Stimulated activated naive CD8-positive, alpha-beta T cell treated with anti-CD3 and anti-CD28 coated beads, Interleukin-15, amount 100 ng/mL, for 72 hours (primary cell): ENCODE results near the gene CWC27.
A peak's percentile ranks its signal among the peaks of the same experiment; 100 is the strongest.
"Not testable (repeated sequence)": the region's sequence is repeated elsewhere in the genome, so short reads cannot be mapped to it uniquely, and the experiment has no call there.

Experiments used
- ATAC-seq: fragments of 150-1000 bp; cut with Tn5 transposase; 2 replicates; pipeline ENCODE4 v1.10.0; 2021; ENCODE audit warnings: mild to moderate bottlenecking, moderate library complexity
- DNase-seq, 2 donors: peaks; one replicate each; pipeline ENCODE4 v3.0.0; 2021 to 2022
- H3K27ac Mint-ChIP-seq, 2 donors: one replicate each; pipeline ENCODE4 v1.8.0; 2022; ENCODE audit warnings: mild to moderate bottlenecking in 2 of 2, mixed read lengths in 2 of 2, moderate library complexity in 2 of 2
- H3K27me3 Mint-ChIP-seq: one replicate; pipeline ENCODE4 v1.8.0; 2022; ENCODE audit warnings: mixed read lengths
- H3K4me1 Mint-ChIP-seq: one replicate; pipeline ENCODE4 v1.8.0; 2022; ENCODE audit warnings: mild to moderate bottlenecking, mixed read lengths
- H3K4me3 Mint-ChIP-seq, 2 donors: one replicate each; pipeline ENCODE4 v1.8.0; 2022; ENCODE audit warnings: mild to moderate bottlenecking in 2 of 2, mixed read lengths in 2 of 2, moderate library complexity in 1 of 2
- H3K9me3 Mint-ChIP-seq, 2 donors: one replicate each; pipeline ENCODE4 v1.8.0; 2022; ENCODE audit warnings: mixed read lengths in 2 of 2

Gene CWC27

GRCh38 chr5:64900618-64901017 lies 131.9 kb downstream of the CWC27 start:
- Mint-ChIP-seq H3K27ac (no peak overlapping the region), H3K4me1 (no peaks in the 10 kb centered on the region), H3K4me3 (no peak overlapping the region), H3K9me3 (peaks cover 15 to 20% of the 10 kb centered on the region in 2 donors), H3K27me3 (no peaks in the 10 kb centered on the region)
- ATAC-seq = no peak
- DNase-seq = no peak

DNA sequence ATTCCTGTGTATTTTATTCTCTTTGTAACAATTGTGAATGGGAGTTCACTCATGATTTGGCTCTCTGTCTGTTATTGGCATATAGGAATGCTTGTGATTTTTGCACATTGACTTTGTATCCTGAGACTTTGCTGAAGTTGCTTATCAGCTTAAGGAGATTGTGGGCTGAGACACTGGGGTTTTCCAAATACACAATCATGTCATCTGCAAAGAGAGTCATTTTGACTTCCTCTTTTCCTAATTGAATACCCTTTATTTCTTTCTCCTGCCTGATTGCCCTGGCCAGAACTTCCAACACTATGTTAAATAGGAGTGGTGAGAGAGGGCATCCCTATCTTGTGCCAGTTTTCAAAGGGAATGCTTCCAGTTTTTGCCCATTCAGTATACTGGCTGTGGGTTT lies 138.7 kb downstream of the CWC27 start:
- not testable (repeated sequence) for DNase-seq, ATAC-seq, H3K27ac Mint-ChIP-seq, H3K4me1 Mint-ChIP-seq, H3K27me3 Mint-ChIP-seq, H3K4me3 Mint-ChIP-seq
- peaks cover 17 to 32% of the 10 kb centered on the region in 2 donors for H3K9me3 Mint-ChIP-seq

DNA sequence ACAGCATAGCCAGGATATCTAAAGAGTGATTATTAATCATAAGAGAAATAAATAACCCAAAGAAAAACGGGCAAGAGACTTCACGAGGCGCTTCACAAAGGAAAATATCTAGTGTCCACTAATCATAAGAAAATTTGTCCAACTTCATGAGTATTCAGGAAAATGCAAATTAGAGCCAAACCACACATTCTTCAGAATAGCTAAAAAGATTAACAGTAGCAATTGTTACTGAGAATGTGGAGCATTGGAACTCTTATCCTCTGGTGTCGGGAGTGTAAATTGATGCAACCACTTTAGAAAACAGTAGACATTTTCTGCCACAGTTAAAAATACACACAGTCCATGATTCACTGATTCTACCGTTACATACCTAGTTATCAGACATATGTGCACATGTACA lies 145.7 kb downstream of the CWC27 start:
- Mint-ChIP-seq H3K9me3 (peaks cover 23 to 37% of the 10 kb centered on the region in 2 donors), H3K27ac (no peak overlapping the region), H3K4me1 (peaks cover 3% of the 10 kb centered on the region), H3K27me3 (no peaks in the 10 kb centered on the region), H3K4me3 (no peak overlapping the region)
- DNase-seq (no peak), ATAC-seq (no peak)

- H3K4me3 Mint-ChIP-seq = no peak overlapping the region
Observed at GRCh38 chr5:64918083-64918482, 149.4 kb downstream of the CWC27 start.

GRCh38 chr5:64921386-64921785 lies 152.7 kb downstream of the CWC27 start:
- ATAC-seq (no peak), DNase-seq (no peak)
- no peaks in the 10 kb centered on the region for H3K27me3 Mint-ChIP-seq
- H3K9me3 Mint-ChIP-seq = peaks cover 24 to 40% of the 10 kb centered on the region in 2 donors
- H3K4me1 Mint-ChIP-seq = peaks cover 6% of the 10 kb centered on the region
- no peak overlapping the region for H3K4me3 Mint-ChIP-seq
- no peak overlapping the region for H3K27ac Mint-ChIP-seq

More at GRCh38 chr5:64918083-64918482, 149.4 kb downstream of the CWC27 start:
- no peaks in the 10 kb centered on the region for H3K4me1 Mint-ChIP-seq
- no peaks in the 10 kb centered on the region for H3K27me3 Mint-ChIP-seq
- ATAC-seq (no peak), DNase-seq (no peak)
- peaks cover 24 to 41% of the 10 kb centered on the region in 2 donors for H3K9me3 Mint-ChIP-seq
- no peak overlapping the region for H3K27ac Mint-ChIP-seq

DNA sequence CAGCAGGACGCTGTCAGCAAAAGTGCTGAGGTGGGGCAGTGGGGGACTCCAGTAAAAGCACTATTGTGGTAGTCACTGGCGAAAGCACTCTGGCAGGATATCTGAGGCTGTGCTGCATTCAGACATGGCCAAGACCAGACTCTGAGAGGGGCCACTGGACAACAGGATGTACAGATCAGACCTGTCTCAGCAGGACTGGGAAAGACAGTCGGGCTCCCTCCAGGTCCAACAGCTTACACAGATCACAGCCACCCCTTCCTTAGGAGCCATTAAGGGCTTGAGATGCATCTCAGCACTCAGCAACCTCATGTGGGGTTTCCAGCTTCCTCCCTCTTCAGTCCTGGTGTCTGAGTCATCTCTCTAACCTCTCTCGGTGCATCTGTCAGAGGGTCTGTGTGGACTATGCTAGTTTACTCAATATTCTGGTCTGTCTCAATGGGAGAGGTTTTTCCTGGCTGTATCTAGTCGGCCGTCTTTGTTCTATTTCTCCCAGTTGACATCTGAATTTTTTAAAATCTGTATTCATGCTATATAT lies 154.5 kb downstream of the CWC27 start:
- no peak for DNase-seq
- Mint-ChIP-seq H3K9me3 (peaks cover 14 to 27% of the 10 kb centered on the region in 2 donors), H3K27ac (no peak overlapping the region), H3K27me3 (no peaks in the 10 kb centered on the region), H3K4me1 (peaks cover 17% of the 10 kb centered on the region), H3K4me3 (no peak overlapping the region)
- peak; percentile 64 for ATAC-seq

- H3K4me1 Mint-ChIP-seq = peaks cover 22% of the 10 kb centered on the region
- no peak for ATAC-seq
- no peaks in the 10 kb centered on the region for H3K27me3 Mint-ChIP-seq
- peaks cover 14 to 28% of the 10 kb centered on the region in 2 donors for H3K9me3 Mint-ChIP-seq
- H3K27ac Mint-ChIP-seq = no peak overlapping the region
- H3K4me3 Mint-ChIP-seq = no peak overlapping the region
- no peak for DNase-seq
Observed at GRCh38 chr5:64925123-64925522, 156.4 kb downstream of the CWC27 start.

DNA sequence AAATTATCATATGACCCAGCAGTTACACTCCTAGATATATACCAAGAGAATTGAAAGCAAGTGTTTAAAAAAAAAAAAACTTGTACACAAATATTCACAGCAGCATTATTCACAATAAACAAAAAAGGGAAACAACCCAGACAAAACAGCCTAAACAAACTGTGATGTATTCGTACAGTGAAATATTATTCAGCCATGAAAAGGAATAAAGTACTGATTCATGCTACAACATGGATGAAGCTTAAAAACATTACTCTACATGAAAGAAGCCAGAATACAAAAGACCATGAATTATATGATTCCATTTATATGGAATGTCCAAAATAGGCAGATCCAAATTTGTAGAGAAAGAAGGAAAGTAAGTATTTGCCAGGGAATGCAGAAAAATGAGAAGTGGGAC lies 161.1 kb downstream of the CWC27 start:
- Mint-ChIP-seq H3K9me3 (peaks cover 0 to 21% of the 10 kb centered on the region in 2 donors), H3K27me3 (no peaks in the 10 kb centered on the region), H3K4me1 (peaks cover 22% of the 10 kb centered on the region), H3K27ac (no peak overlapping the region), H3K4me3 (no peak overlapping the region)
- no peak for ATAC-seq
- DNase-seq = no peak

- H3K27me3 Mint-ChIP-seq = no peaks in the 10 kb centered on the region
- peaks cover 16% of the 10 kb centered on the region for H3K4me1 Mint-ChIP-seq
- no peak overlapping the region for H3K27ac Mint-ChIP-seq
- ATAC-seq (no peak), DNase-seq (no peak)
- H3K4me3 Mint-ChIP-seq = no peak overlapping the region
- H3K9me3 Mint-ChIP-seq = peaks cover 0 to 31% of the 10 kb centered on the region in 2 donors
Observed at GRCh38 chr5:64930672-64931318, 162.1 kb downstream of the CWC27 start.

- H3K4me3 Mint-ChIP-seq, DNase-seq, ATAC-seq, H3K4me1 Mint-ChIP-seq, H3K27me3 Mint-ChIP-seq: not testable (repeated sequence)
- peaks cover 11 to 35% of the 10 kb centered on the region in 2 donors for H3K9me3 Mint-ChIP-seq
- peak overlapping the region in 1 of 2 donors; percentile 16 for H3K27ac Mint-ChIP-seq
Observed at GRCh38 chr5:64939422-64939771, 170.7 kb downstream of the CWC27 start.

- Mint-ChIP-seq H3K9me3 (peaks cover 11 to 30% of the 10 kb centered on the region in 2 donors), H3K27me3 (no peaks in the 10 kb centered on the region), H3K4me1 (no peaks in the 10 kb centered on the region), H3K27ac (no peak overlapping the region), H3K4me3 (no peak overlapping the region)
- ATAC-seq (no peak), DNase-seq (no peak)
Observed at GRCh38 chr5:64939772-64940510, 171.2 kb downstream of the CWC27 start.

GRCh38 chr5:64942460-64942859 lies 173.7 kb downstream of the CWC27 start:
- DNase-seq (no peak), ATAC-seq (no peak)
- H3K9me3 Mint-ChIP-seq = peaks cover 0 to 6% of the 10 kb centered on the region in 2 donors
- H3K4me1 Mint-ChIP-seq = no peaks in the 10 kb centered on the region
- no peak overlapping the region for H3K27ac Mint-ChIP-seq
- H3K27me3 Mint-ChIP-seq = no peaks in the 10 kb centered on the region
- no peak overlapping the region for H3K4me3 Mint-ChIP-seq

DNA sequence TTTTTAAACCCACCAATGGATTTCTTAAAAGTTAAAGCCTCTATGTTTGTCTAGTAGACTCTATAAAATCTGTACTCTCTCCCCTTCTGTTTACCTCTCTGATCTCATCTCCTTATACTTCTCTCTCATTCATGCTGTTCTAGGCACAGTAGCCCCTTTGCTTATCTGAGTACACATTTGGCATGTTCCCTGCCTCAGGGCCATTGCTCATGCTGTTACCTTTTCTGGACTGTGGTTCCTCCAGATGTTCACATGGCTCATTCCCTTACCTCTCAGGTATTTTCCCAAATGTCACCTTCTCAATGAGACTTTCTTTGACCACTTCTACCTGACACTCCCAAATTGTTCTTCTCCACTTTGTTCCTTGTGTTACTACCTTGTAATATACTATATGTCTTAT lies 176.1 kb downstream of the CWC27 start:
- H3K9me3 Mint-ChIP-seq = no peaks in the 10 kb centered on the region
- no peaks in the 10 kb centered on the region for H3K27me3 Mint-ChIP-seq
- no peaks in the 10 kb centered on the region for H3K4me1 Mint-ChIP-seq
- ATAC-seq = no peak
- H3K4me3 Mint-ChIP-seq = no peak overlapping the region
- H3K27ac Mint-ChIP-seq = peak overlapping the region in 1 of 2 donors; percentile 5
- no peak for DNase-seq

GRCh38 chr5:64947031-64947430 lies 178.3 kb downstream of the CWC27 start:
- ATAC-seq = no peak
- no peaks in the 10 kb centered on the region for H3K4me1 Mint-ChIP-seq
- no peak overlapping the region for H3K27ac Mint-ChIP-seq
- DNase-seq = no peak
- no peaks in the 10 kb centered on the region for H3K27me3 Mint-ChIP-seq
- H3K4me3 Mint-ChIP-seq = no peak overlapping the region
- H3K9me3 Mint-ChIP-seq = no peaks in the 10 kb centered on the region

DNA sequence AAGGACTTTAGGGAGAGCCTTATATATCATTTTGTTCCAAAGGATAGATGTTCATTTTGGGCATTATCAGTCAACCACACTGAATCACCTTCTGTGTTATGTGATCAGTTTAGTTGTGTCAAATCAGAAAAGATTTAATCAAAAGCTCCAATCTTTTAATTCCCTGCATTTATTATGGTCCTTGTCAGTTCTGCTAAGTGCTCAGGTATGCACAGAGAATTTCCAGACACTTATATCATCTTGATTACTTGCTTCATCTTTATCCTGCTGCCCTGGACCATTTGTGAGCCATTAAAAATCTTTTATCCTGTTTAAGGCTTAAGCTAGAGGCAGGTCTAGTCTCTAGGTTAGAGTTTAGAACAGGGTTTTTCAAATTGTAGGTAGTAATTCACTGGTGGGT lies 179.1 kb downstream of the CWC27 start:
- H3K4me1 Mint-ChIP-seq = no peaks in the 10 kb centered on the region
- no peak overlapping the region for H3K27ac Mint-ChIP-seq
- H3K9me3 Mint-ChIP-seq = no peaks in the 10 kb centered on the region
- DNase-seq (no peak), ATAC-seq (no peak)
- H3K4me3 Mint-ChIP-seq = no peak overlapping the region
- H3K27me3 Mint-ChIP-seq = no peaks in the 10 kb centered on the region

GRCh38 chr5:64949331-64949730 lies 180.6 kb downstream of the CWC27 start:
- Mint-ChIP-seq H3K27me3 (no peaks in the 10 kb centered on the region), H3K4me1 (no peaks in the 10 kb centered on the region), H3K9me3 (no peaks in the 10 kb centered on the region), H3K27ac (no peak overlapping the region), H3K4me3 (no peak overlapping the region)
- no peak for ATAC-seq
- DNase-seq = no peak
